ENCODE measurements around the gene SLAIN2. TPM values are rescaled to one million over a fixed set of nuclear protein-coding genes. Genes with fewer than 3 reads are reported as not detected.

Gene SLAIN2
- total and polyA plus RNA-seq, 2 experiments from 2014 or later: 21.9 to 27.9 TPM

GRCh38 chr4:48445704-48446103, 104.4 kb downstream of the SLAIN2 start:
- Mint-ChIP-seq H3K9me3 (no peaks in the 10 kb centered on the region), H3K27me3 (ENCODE audit: insufficient read depth, low read depth, poor library complexity) (no peaks in the 10 kb centered on the region), H3K4me3 (no peak overlapping the region), H3K4me1 (no peaks in the 10 kb centered on the region), H3K36me3 (ENCODE audit: low read depth) (no peaks in the 10 kb centered on the region), H3K27ac (no peak overlapping the region)
- no peak overlapping the region for H3K4me2 ChIP-seq
- H3K9me2 ChIP-seq (ENCODE audit: insufficient read depth): 0 out of 2 replicates have a peak, but pooled peaks cover 2% of the 10 kb centered on the region
- DNase-seq (ENCODE audit: low spot score) (peak; percentile 58), ATAC-seq (no peak)
- no peaks in the 10 kb centered on the region for H4K20me1 ChIP-seq (replicated peaks; ENCODE audit: insufficient read depth)
- peaks cover 2% of the 10 kb centered on the region; the same call in 1 of the 2 replicates for H3F3A ChIP-seq (replicated peaks; ENCODE audit: low read depth)
- no peaks in the 10 kb centered on the region for H3K4me1 ChIP-seq (ENCODE audit: insufficient read depth)
- H3K36me3 ChIP-seq (ENCODE audit: insufficient read depth): no peaks in the 10 kb centered on the region
- H3K27ac ChIP-seq (ENCODE audit: low read depth): no peak overlapping the region
- peak in 1 of 2 experiments; percentile 55; a peak in 3 of 4 replicates for TF ChIP-seq CTCF (conservative IDR thresholded peaks at IDR 0.05; ENCODE audit: low read depth in 2 of 2)
- TF ChIP-seq NANOG (IDR thresholded peaks at IDR 0.05; ENCODE audit: borderline replicate concordance): no peak
- no peak overlapping the region for H3K4me3 ChIP-seq
- H2AFZ ChIP-seq: no peak overlapping the region
- no peaks in the 10 kb centered on the region for H3K79me2 ChIP-seq (replicated peaks; ENCODE audit: insufficient read depth)
- no peaks in the 10 kb centered on the region for H3K27me3 ChIP-seq (ENCODE audit: insufficient read depth)

- ATAC-seq (no peak), DNase-seq (ENCODE audit: low spot score) (no peak)
- no peaks in the 10 kb centered on the region for H3K9me3 Mint-ChIP-seq
- H3K4me3 ChIP-seq: no peak overlapping the region
- no peak overlapping the region for H3K27ac Mint-ChIP-seq
- H3K9me2 ChIP-seq (ENCODE audit: insufficient read depth): 0 out of 2 replicates have a peak, but pooled peaks cover 2% of the 10 kb centered on the region
- no peaks in the 10 kb centered on the region for H3K36me3 ChIP-seq (ENCODE audit: insufficient read depth)
- H3K79me2 ChIP-seq (replicated peaks; ENCODE audit: insufficient read depth): no peaks in the 10 kb centered on the region
- H3K4me1 ChIP-seq (ENCODE audit: insufficient read depth): no peaks in the 10 kb centered on the region
- H3K4me1 Mint-ChIP-seq: no peaks in the 10 kb centered on the region
- H4K20me1 ChIP-seq (replicated peaks; ENCODE audit: insufficient read depth): no peaks in the 10 kb centered on the region
- H3K4me3 Mint-ChIP-seq: no peak overlapping the region
- 0 out of 2 replicates have a peak overlapping the region, but pooled peaks have one; percentile 78 for H2AFZ ChIP-seq
- H3K27me3 Mint-ChIP-seq (ENCODE audit: insufficient read depth, low read depth, poor library complexity): no peaks in the 10 kb centered on the region
- H3K27ac ChIP-seq (ENCODE audit: low read depth): no peak overlapping the region
- peaks cover 3% of the 10 kb centered on the region; the same call in 1 of the 2 replicates for H3F3A ChIP-seq (replicated peaks; ENCODE audit: low read depth)
- no peaks in the 10 kb centered on the region for H3K36me3 Mint-ChIP-seq (ENCODE audit: low read depth)
- no peak overlapping the region for H3K4me2 ChIP-seq
- no peaks in the 10 kb centered on the region for H3K27me3 ChIP-seq (ENCODE audit: insufficient read depth)
- no peak for TF ChIP-seq ZNF331 (CRISPR knock-in tag; IDR thresholded peaks at IDR 0.05; ENCODE audit: low read depth)
- TF ChIP-seq STAT1 (IDR thresholded peaks at IDR 0.05; ENCODE audit: unreplicated experiment): no peak
- no peak for TF ChIP-seq ZNF462 (CRISPR knock-in tag; IDR thresholded peaks at IDR 0.05)
- TF ChIP-seq ZNF114 (CRISPR knock-in tag; IDR thresholded peaks at IDR 0.05): no peak
- TF ChIP-seq POLR2AphosphoS5 (IDR thresholded peaks at IDR 0.05; ENCODE audit: low read depth): no peak
- TF ChIP-seq EZH2 (IDR thresholded peaks at IDR 0.05; ENCODE audit: low read depth, unreplicated experiment): no peak
- no peak for TF ChIP-seq REST (IDR thresholded peaks at IDR 0.05; ENCODE audit: unreplicated experiment)
Observed at GRCh38 chr4:48446642-48447041, 105.3 kb downstream of the SLAIN2 start.

Data from GM23338 (cell line).